Memory B cell (primary cell): ENCODE results near the gene SMNDC1.
A peak's percentile ranks its signal among the peaks of the same experiment; 100 is the strongest.
"Not testable (repeated sequence)": the region's sequence is repeated elsewhere in the genome, so short reads cannot be mapped to it uniquely, and the experiment has no call there.

Source experiments
- ATAC-seq: fragments of 150-1000 bp; cut with Tn5 transposase; 2 replicates; pipeline ENCODE4 v1.10.0; 2021; ENCODE audit warnings: low read depth, mild to moderate bottlenecking, moderate library complexity
- DNase-seq, 2 donors: peaks; one replicate each; pipeline ENCODE4 v3.0.0; 2022; ENCODE audit warnings: low spot score in 2 of 2
- H3K27ac Mint-ChIP-seq: one replicate; pipeline ENCODE4 v1.8.0; 2022; ENCODE audit warnings: mild to moderate bottlenecking, moderate library complexity, mixed read lengths
- H3K27me3 Mint-ChIP-seq: one replicate; pipeline ENCODE4 v1.8.0; 2022; ENCODE audit warnings: mixed read lengths
- H3K36me3 Mint-ChIP-seq: one replicate; pipeline ENCODE4 v1.8.0; 2022; ENCODE audit warnings: mild to moderate bottlenecking, mixed read lengths
- H3K4me1 Mint-ChIP-seq: one replicate; pipeline ENCODE4 v1.8.0; 2022; ENCODE audit warnings: mixed read lengths
- H3K4me3 Mint-ChIP-seq: one replicate; pipeline ENCODE4 v1.8.0; 2022; ENCODE audit warnings: mild to moderate bottlenecking, moderate library complexity, mixed read lengths
- H3K9me3 Mint-ChIP-seq: one replicate; pipeline ENCODE4 v1.8.0; 2022; ENCODE audit warnings: mixed read lengths

The SMNDC1 gene

DNA sequence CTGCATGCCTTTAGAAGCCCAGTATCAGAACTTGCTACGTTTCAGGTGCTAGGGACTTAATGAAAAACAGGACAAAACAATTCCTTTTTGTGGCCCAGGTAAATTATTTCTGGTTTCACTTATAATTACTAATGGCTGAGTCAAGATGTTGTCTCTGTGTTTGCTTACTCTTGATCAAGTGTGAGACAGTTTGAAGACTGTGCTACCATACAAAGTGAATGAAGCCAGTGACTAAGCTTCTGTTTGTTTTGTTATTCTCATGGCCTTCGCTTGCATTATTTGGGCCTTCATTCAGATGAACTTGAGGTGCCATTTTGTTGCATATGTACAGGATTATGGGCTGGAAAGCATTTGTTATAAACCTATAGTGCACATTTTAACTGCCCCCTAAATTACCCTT is 17.9 kb downstream of the SMNDC1 start:
- no peaks in the 10 kb centered on the region for H3K27me3 Mint-ChIP-seq
- peaks cover 5% of the 10 kb centered on the region for H3K4me1 Mint-ChIP-seq
- ATAC-seq (no peak), DNase-seq (no peak)
- H3K9me3 Mint-ChIP-seq, result no peaks in the 10 kb centered on the region
- no peak overlapping the region for H3K4me3 Mint-ChIP-seq
- peaks cover 8% of the 10 kb centered on the region for H3K36me3 Mint-ChIP-seq
- no peak overlapping the region for H3K27ac Mint-ChIP-seq

DNA sequence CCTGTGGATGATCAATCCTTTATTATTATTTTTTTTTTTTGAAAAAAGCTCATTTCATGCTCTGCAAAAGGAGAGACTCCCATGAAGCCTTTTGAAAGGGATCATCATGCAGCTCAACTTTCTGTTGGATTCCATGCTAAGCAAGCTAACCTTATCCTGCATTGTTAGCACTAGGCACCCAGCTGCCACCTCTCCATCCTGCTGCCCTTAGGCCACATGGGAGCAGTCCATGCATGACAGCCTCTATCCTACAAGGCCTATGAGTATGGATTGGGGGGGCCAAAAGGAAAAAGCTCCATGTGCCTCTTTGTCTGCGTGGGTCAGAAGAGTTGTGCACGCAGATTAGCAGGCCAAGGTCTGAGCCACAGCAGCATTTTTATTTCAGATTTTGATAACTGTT is 19.2 kb downstream of the SMNDC1 start:
- Mint-ChIP-seq H3K27ac (no peak overlapping the region), H3K9me3 (no peaks in the 10 kb centered on the region), H3K4me3 (no peak overlapping the region), H3K36me3 (peaks cover 8% of the 10 kb centered on the region), H3K4me1 (peaks cover 5% of the 10 kb centered on the region), H3K27me3 (no peaks in the 10 kb centered on the region)
- DNase-seq (no peak), ATAC-seq (no peak)

DNA sequence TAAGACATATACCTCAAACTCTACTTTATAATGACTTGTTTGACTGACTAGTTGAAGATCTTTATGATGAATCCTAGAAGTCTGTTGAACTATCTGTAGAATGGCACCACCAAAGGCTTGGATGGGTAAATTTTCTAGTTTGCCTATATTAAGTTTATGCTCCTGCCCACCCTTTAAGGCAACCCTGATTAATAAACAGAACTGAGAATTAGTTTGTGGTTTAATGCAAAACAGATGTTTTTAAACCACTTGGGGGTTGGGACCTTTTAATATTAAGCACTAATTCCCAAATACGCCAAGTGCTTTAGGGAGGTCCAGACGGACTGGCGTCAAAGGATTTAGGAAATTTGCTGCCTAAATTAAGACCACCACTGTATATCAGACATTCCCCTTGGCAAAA is 20.5 kb downstream of the SMNDC1 start:
- peaks cover 7% of the 10 kb centered on the region for H3K4me1 Mint-ChIP-seq
- H3K27me3 Mint-ChIP-seq, result no peaks in the 10 kb centered on the region
- DNase-seq, result no peak
- H3K27ac Mint-ChIP-seq, result no peak overlapping the region
- H3K36me3 Mint-ChIP-seq, result peaks cover 8% of the 10 kb centered on the region
- ATAC-seq, result peak; percentile 74
- no peaks in the 10 kb centered on the region for H3K9me3 Mint-ChIP-seq
- H3K4me3 Mint-ChIP-seq, result no peak overlapping the region

DNA sequence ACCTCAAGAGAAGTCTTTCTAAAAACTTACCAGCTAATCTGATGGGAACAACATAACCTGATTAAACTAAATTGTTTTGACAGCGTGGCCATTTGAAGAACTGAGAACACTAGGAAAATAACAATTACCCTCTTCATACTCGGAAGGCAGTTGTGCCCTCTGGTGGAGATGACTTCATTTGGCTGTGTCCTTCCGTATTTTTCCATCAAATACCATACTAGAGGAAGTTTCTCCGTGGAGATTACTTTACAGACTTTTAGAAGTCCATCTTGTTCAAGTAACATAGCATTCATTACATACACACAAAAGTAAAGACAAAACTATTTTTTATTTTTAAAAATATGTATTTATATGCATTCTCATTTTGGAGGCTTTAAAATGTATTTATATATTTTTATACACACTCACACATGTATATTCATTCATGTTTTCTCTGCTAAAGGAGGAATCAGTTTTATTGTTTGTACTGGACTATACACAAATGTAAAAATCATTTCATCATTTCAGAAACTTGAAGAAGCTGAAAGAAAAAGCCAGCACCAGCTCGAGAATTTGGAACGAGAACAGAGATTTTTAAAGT is 25.2 kb downstream of the SMNDC1 start:
- no peaks in the 10 kb centered on the region for H3K9me3 Mint-ChIP-seq
- ATAC-seq, result peak; percentile 74
- peaks cover 5% of the 10 kb centered on the region for H3K36me3 Mint-ChIP-seq
- H3K4me3 Mint-ChIP-seq, result peak overlapping the region; percentile 5
- no peak overlapping the region for H3K27ac Mint-ChIP-seq
- H3K4me1 Mint-ChIP-seq, result peaks cover 15% of the 10 kb centered on the region
- H3K27me3 Mint-ChIP-seq, result no peaks in the 10 kb centered on the region
- DNase-seq, result peak; percentile 40 to 46

DNA sequence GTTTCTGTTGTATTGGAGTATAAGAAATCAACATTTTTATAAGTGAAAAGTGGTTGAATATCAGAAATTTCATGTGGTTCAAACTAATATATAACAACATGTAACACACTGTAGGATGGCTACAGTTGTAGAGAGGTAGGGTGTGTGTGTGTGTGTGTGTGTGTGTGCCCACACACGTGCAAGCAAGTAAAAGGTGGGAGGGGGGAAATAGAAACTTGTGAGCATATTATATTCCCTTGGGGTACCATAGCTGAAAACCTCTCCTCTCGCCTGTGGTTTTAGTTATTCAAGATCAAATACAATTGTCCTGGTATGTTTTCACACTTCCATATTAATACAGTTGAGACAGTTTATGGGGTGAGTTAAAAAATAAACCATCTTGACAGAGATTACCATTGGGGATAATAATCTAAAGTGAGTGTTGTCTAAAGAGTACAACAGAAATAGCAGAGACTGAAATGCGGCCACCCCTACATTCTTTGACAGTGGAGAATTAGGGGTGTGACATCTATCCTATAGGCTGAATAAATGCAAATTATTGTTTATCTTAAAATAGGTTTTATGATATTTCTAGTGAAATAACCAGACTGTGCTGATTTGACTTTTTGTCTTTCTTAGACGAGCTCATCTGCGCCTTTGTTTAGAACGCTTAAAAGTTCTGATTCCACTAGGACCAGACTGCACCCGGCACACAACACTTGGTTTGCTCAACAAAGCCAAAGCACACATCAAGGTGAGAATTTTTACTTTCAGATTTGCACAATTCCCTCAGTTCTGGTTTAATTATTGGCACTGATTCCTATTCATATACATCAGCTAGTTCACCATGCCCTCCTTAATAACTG is 25.9 kb downstream of the SMNDC1 start:
- no peak overlapping the region for H3K27ac Mint-ChIP-seq
- ATAC-seq (peak; percentile 8), DNase-seq (no peak)
- no peaks in the 10 kb centered on the region for H3K9me3 Mint-ChIP-seq
- H3K36me3 Mint-ChIP-seq, result peaks cover 4% of the 10 kb centered on the region
- peak overlapping the region; percentile 5 for H3K4me3 Mint-ChIP-seq
- H3K4me1 Mint-ChIP-seq, result peaks cover 14% of the 10 kb centered on the region
- H3K27me3 Mint-ChIP-seq, result no peaks in the 10 kb centered on the region

DNA sequence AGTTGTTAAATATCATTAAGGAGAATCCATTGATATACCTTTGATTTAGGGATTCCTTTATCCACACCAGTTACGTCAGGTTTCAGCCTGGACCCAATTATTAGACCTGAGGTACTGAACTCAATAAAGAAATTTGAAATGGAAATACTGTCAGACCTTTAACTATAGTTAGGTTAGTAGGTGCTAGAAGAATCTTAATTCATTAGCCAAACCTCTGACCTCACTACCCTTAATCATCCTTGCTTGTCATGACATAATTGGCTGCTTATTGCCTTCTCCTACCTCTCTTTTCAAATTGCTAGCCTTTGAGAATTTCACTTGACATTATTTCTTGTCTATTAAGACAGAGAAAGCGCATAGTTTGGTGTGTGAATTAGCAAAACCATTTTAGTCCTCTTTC is 27.1 kb downstream of the SMNDC1 start:
- no peaks in the 10 kb centered on the region for H3K27me3 Mint-ChIP-seq
- H3K27ac Mint-ChIP-seq, result no peak overlapping the region

DNA sequence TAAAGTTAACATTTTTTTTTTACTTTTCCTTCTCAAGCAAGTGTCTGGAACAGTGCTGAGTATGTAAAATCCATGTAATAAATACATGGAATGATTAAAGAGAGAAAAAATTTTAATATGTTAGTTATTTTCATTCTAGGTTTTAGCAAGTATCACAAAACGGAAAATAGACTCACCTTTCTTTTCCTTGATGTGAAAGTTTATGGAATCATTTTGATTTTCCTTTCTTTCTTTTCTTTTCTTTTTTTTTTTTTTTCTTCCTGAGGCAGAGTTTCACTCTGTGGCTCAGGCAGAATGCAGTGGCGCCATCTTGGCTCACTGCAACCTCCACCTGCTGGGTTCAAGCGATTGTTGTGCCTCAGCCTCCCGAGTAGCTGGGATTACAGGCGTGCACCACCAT is 28.1 kb downstream of the SMNDC1 start:
- Mint-ChIP-seq H3K4me3 (no peak overlapping the region), H3K36me3 (peaks cover 4% of the 10 kb centered on the region), H3K9me3 (no peaks in the 10 kb centered on the region), H3K27me3 (no peaks in the 10 kb centered on the region), H3K27ac (no peak overlapping the region), H3K4me1 (peaks cover 21% of the 10 kb centered on the region)
- DNase-seq, result no peak
- ATAC-seq, result no peak

More for the DNA sequence above, 27.1 kb downstream of the SMNDC1 start:
- Mint-ChIP-seq H3K9me3 (no peaks in the 10 kb centered on the region), H3K4me1 (peaks cover 21% of the 10 kb centered on the region), H3K4me3 (no peak overlapping the region), H3K36me3 (peaks cover 4% of the 10 kb centered on the region)
- no peak for DNase-seq
- ATAC-seq, result no peak

DNA sequence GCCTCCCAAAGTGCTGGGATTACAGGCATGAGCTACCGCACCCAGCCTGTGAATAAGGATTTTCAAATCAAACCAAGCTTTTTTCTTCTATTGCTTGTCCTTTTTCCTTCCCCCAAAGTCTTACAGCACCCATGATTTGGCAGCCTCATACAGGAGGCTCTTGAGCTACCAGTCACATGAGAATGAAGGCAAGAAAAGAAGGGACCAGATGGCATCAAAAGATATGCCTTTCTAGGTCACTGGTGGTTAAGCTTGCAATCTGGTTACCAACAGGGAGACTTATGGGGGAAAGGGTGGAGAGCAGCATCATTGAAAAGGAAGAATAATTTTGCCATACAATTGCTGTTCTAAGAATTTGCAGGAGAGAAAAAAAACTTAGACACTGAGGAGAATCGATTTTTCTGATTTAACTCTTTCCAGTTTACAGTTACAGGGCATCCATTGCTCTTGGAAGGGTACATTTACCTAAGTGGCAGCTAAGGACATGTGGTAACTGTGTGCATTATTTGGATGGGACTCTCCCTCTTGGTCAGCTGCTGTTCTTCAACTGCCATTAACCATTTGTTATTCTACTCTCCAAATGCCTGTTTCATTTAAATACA is 29.5 kb downstream of the SMNDC1 start:
- Mint-ChIP-seq H3K4me1 (peaks cover 21% of the 10 kb centered on the region), H3K9me3 (no peaks in the 10 kb centered on the region), H3K4me3 (no peak overlapping the region), H3K27ac (no peak overlapping the region), H3K27me3 (no peaks in the 10 kb centered on the region), H3K36me3 (peaks cover 2% of the 10 kb centered on the region)
- ATAC-seq (no peak), DNase-seq (no peak)

DNA sequence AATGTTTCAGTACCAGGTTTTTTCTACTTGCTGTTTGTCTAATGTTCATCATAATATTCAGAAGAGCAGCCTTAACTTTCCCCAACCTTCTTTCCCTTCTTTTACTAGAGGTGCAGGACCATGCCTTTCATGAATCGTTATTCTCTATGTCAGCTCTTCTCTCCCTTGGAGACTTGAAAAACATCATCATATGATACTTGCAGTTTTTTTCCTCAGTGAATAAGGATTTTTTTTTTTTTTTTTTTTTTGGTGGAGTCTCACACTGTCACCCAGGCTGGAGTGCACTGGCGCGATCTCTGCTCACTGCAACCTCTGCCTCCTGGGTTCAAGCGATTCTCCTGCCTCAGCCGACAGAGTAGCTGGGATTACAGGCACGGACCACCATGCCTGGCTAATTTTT is 30.1 kb downstream of the SMNDC1 start:
- H3K27ac Mint-ChIP-seq, result no peak overlapping the region
- peaks cover 22% of the 10 kb centered on the region for H3K4me1 Mint-ChIP-seq
- ATAC-seq (no peak), DNase-seq (no peak)
- peaks cover 2% of the 10 kb centered on the region for H3K36me3 Mint-ChIP-seq
- no peak overlapping the region for H3K4me3 Mint-ChIP-seq
- no peaks in the 10 kb centered on the region for H3K9me3 Mint-ChIP-seq
- no peaks in the 10 kb centered on the region for H3K27me3 Mint-ChIP-seq

DNA sequence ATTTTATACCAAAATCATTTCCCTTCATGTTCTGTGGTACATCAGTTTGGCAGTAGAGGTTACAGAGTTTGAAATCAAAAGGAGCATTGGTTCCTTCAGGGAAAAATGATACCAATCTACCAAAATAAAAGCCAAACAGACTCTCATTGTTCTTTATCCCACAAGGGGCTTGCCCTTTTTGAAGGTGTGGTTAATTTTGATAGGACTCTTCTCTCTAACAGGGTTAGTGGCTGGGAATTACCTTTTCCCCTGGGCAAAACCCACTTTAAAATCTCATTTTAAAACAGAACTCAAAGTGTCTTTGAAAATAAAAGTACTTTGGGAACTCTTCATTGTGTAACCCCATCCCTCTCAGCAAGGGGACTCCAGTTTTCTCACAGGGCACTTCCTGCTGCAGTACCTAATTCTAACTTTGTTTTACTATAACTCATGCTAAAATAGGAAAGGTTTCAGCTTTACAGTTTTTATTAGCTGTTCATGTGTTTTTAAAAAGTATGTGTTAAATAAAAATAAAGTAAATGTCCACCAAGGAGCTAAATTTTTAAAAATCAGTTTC is 30.6 kb downstream of the SMNDC1 start:
- DNase-seq (no peak), ATAC-seq (no peak)
- Mint-ChIP-seq H3K4me1 (peaks cover 23% of the 10 kb centered on the region), H3K27ac (no peak overlapping the region), H3K27me3 (no peaks in the 10 kb centered on the region), H3K4me3 (no peak overlapping the region), H3K9me3 (no peaks in the 10 kb centered on the region), H3K36me3 (peaks cover 2% of the 10 kb centered on the region)

DNA sequence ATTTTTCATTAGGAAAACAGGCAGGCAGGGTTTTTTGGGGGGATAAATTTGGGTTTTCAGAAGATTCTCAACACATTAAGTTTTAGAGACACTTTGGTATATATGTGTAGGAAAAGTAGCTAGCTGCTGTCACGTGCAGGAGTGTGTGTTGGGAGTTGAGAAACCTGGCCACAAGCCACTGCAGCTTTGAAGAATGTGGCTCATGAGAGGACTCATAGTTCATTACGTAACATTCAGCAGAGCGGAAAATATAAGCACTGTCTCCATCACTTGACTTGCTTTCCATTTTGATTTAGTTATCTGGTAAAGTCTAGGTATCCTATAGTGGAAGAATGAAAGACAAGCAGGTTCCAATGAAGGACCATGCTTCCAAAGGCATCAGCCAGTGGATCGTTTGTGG is 31.2 kb downstream of the SMNDC1 start:
- DNase-seq, result no peak
- Mint-ChIP-seq H3K36me3 (peaks cover 2% of the 10 kb centered on the region), H3K9me3 (no peaks in the 10 kb centered on the region), H3K4me1 (peaks cover 21% of the 10 kb centered on the region), H3K27me3 (no peaks in the 10 kb centered on the region), H3K4me3 (no peak overlapping the region), H3K27ac (no peak overlapping the region)
- peak; percentile 52 for ATAC-seq

DNA sequence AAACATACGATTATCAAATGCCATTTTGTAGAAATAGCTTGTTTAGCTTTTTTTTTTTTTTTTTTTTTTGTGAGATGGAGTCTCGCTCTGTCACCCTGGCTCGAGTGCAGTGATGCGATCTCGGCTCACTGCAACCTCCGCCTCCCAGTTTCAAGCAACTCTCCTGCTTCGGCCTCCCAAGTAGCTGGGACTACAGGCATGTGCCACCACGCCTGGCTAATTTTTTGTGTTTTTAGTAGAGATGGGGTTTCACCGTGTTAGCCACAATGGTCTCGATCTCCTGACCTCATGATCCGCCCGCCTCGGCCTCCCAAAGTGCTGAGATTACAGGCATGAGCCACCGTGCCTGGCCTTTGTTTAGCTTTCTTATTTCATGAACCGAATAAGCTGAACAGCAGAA is 31.7 kb downstream of the SMNDC1 start:
- not testable (repeated sequence) for ATAC-seq, H3K9me3 Mint-ChIP-seq, H3K36me3 Mint-ChIP-seq, H3K27ac Mint-ChIP-seq, H3K27me3 Mint-ChIP-seq, DNase-seq
- Mint-ChIP-seq H3K4me3 (peak overlapping the region; percentile 35), H3K4me1 (peaks cover 23% of the 10 kb centered on the region)

DNA sequence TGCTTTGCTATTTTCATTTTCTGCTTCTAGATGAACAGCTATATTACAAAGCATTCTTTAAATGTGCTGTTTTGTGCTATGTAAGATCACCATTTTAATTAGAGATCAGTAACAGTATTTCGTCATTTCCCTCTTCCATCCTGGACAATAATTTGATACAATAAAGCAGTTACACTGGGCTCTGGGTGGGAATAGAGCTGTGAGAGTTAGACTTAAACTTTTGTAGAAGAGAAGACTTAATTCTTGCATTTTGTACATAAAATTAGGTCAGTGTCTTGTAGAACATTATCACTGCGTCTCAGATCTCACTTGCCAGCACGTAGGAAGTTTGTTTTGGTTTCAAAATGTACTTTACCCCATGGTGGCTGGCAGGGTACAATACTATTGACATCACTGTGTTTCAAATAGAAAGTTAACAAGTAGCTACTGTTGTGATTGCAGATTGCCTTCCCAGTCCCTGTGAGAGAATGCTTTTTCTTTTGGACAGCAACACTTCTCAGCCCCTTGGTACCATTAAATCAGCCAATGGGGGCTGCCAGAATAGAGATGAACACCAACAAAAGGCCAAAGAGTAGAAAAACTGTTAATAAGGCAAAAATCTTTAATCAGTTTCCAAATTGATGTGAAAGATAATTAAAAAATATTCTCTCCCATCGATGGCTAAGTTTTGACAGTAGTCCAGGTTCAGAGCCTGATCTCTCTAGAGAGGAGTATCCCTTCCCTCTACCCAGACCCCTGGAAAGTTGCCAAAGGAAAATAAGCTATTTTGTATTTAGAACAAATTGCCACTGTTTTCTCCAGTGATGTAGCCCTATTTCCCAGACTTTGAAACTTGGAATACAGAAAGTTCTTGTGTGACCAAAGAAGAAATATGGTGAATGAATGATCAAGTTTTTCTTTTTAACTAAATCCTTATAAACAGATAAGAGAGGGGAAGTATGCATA is 35.1 kb downstream of the SMNDC1 start:
- H3K4me1 Mint-ChIP-seq, result peaks cover 22% of the 10 kb centered on the region
- H3K27ac Mint-ChIP-seq, result peak overlapping the region; percentile 63
- no peaks in the 10 kb centered on the region for H3K36me3 Mint-ChIP-seq
- no peaks in the 10 kb centered on the region for H3K9me3 Mint-ChIP-seq
- H3K4me3 Mint-ChIP-seq, result peak overlapping the region; percentile 35
- DNase-seq, result no peak
- no peaks in the 10 kb centered on the region for H3K27me3 Mint-ChIP-seq
- ATAC-seq, result peak; percentile 44
